Activated T-cell treated with anti-CD3 and anti-CD28 coated beads, Interleukin-2, amount 50 U/mL, for 1 hour (primary cell): ENCODE data around the gene CLK1.
"Not testable (repeated sequence)": the region's sequence is repeated elsewhere in the genome, so short reads cannot be mapped to it uniquely, and the experiment has no call there.

Source experiments
- DNase-seq: peaks from one replicate; pipeline ENCODE4 v3.0.0-alpha.2; 2020

The CLK1 gene

GRCh38 chr2:200850512-200851256, 13.8 kb downstream of the CLK1 start:
- no peak for DNase-seq

DNA sequence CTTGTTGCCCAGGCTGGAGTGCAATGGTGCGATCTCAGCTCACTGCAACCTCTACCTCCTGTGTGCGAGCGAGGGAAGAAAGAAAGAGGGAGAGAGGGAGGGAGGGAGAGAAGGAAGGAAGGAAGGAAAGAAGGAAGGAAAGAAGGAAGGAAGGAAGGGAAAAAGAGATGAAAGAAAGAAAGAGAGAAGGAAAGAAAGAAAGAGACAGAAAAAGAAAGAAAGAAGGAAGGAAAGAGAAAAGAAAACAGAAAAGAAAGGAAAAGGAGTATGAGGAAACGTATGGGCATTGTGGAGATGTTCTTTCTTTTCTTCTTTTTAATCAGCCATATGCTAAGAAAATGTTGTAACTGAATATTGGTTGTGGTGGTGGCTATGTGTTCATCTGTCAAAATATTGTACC, 16.5 kb downstream of the CLK1 start:
- DNase-seq: no peak

- no peak for DNase-seq
Measured at GRCh38 chr2:200847269-200847668, 17.2 kb downstream of the CLK1 start.

DNA sequence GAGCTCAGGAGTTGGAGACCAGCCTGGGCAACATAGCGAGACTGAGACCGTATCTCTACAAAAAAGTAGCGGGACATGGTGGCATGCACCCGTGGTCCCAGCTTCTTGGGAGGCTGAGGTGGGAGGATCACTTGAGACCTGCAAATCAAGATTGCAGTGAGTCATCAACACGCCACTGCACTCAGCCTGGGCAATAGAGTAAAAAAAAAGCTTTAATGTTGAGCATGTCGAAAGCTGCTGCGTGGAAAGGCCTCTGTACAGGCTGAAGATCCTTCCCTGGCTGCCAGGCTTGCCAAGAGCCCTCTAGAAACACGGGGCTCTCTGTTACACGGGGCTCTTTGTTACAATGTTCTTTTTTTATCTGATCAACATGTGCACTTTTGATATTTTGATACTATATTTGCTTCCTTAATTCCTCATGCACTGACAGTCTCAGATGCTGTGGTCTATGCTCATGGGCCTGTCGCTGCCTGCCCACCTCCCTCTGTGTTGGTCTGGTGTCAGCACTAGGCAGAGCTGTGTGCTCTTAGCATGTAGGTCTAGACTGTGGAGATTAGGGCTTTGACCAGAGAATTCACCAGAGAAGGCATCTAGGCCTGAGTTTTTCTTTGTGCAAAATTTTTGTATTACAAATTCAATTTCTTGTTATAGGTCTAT, 18.7 kb downstream of the CLK1 start:
- no peak for DNase-seq

DNA sequence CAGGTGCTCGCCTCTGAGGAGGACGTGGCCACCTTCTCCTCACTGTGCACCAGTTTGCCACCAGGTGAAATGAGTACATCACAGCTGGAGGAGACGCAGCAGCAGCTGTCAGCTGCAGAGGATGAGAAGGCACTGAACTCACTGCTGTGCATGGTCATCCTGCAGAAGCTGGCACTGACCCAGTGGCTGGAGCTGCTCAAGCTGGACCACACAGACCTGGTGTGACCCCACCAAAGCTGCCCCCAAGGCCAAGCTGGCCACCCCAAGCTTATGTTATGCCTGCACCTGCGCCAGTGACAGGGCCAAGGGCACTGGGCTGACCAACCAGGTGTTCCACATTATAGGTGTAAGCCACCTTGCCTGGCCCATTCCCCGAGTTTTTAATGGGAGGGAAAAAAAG, 19.3 kb downstream of the CLK1 start:
- no peak for DNase-seq

GRCh38 chr2:200843993-200844948, 20.2 kb downstream of the CLK1 start:
- no peak for DNase-seq

DNA sequence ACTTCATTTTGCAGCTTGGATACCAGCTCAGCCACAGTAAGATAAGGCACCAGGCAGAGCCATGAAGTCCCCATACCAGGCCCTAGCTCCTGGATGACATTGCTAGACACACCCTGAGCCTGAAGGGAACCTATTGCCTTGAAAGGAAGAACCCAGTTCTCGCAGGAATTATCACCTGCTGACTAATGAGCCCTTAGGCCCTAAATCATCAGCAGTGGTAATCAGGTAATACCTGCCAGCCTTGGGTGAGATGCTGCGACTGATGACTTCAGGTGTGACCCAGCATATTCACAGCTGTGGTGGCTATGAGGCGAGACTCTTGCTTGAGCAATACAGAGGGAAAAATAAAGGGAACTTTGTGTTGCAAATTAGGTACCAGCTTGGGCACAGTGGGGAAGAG, 24.9 kb downstream of the CLK1 start:
- DNase-seq: no peak

DNA sequence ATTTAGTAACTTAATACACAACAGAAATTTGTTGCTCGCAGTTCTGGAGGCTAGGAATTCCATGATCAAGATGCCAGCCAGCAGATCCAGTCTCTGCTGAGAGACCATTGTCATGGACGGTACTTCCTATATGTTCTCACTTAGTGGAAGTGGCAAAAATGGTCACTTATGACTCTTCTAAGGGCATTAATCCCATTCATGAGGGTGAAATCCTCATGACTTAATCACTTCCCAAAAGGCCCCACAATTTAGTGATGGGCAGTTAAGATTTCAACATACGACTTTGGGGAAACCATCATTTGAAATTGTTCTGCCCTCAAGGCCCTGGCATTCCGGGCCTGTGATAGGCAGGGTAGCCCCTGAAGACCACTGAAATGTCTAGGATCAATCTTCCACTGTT, 29.8 kb downstream of the CLK1 start:
- no peak for DNase-seq

DNA sequence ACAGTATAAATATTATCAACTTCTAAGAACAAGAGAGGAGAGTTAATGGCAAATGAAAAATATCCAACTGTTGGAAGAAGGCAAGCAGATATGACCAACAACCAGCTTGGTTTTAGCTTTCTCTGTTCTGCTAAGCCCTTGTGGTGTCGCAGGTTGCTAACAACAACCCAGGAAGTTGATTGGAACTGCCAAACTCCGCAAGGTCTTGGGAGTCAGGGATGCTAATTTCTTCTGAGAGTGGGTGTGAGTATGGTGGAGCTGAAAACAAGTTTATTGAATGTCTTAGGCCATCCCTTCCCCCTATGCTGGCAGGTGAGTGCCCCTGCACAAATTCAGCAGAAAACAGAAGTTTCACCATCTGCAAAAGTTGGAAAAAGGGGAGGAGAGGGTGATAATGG, 35.2 kb downstream of the CLK1 start:
- no peak for DNase-seq

DNA sequence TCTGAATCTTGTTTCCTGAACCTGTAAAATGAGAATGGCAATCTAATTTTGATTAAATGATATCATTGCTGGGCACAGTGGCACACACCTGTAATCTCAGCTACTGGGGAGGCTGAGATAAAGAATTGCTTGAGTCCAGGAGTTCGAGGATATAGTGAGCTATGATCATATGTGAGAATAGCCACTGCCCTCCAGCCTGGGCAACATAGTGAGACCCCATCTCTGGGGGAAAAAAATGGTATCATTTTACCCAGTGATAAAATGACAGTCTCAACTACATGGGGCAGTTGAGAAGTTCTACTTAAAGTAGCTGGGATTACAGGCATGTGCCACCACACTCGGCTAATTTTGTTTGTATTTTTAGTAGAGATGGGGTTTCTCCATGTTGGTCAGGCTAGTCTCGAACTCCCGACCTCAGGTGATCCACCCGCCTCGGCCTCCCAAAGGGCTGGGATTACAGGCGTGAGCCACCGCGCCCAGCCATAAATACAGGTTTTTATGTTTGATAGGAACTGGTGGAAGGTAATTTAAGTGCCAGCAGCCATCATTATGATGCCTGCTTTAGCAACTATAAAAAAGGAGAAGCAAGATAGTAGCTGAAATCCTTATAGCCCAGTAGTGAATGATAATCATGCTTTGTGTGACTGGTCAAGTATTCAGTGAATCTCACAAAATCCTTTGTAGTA, 35.7 kb downstream of the CLK1 start:
- no peak for DNase-seq

DNA sequence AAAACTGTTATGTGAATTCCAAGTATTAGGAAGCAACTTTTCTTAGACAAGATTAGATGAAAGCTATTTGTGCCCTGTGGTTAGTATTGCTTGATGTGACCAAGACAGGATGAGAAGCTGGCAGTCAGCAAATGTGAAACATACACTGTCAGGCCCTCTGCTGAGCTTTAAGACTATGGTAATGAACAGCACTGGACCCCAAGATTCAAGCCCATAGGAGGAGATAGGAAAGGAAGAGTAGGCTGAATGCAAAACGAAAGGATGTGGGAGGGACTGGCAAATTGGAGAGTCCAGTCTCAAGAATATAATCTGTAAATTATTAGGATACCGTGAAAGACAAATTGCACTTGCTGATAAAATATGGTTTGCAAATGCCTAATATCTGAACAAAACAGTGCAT, 36.4 kb downstream of the CLK1 start:
- DNase-seq: no peak

GRCh38 chr2:200821686-200822245, 42.7 kb downstream of the CLK1 start:
- no peak for DNase-seq

DNA sequence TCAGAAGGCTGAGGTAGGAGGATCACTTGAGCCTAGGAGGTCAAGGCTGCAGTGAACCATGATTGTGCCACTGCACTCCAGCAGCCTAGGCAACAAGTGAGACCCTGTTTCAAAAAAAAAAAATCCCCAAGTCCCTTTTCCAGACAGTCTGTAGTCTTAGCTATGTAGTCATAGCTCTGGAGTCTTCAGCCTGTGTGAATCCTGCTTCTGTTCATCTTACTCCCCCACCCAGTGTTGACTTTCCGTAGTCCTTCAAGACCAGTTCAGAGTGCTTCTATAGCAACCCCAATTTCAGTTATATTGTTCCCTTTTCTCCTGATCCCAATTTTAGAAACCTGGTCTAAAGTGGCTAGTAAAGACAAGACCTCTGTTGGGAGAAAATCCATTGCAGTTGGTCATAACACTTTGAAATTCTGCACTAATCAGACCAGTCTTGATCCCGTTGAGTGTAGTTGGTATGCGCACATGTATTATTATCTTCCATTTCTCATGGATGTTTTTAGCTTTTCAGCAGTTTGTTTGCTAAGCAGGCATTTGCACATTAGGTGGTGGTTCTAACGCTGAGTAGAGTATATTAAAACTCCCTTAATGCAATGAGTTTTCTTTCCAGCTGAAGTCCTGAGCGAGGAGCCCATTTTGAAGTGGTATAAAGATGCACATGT, 43.8 kb downstream of the CLK1 start:
- no peak for DNase-seq

GRCh38 chr2:200818732-200819131, 45.7 kb downstream of the CLK1 start:
- DNase-seq: not testable (repeated sequence)

GRCh38 chr2:200814917-200815316, 49.5 kb downstream of the CLK1 start:
- DNase-seq: no peak

DNA sequence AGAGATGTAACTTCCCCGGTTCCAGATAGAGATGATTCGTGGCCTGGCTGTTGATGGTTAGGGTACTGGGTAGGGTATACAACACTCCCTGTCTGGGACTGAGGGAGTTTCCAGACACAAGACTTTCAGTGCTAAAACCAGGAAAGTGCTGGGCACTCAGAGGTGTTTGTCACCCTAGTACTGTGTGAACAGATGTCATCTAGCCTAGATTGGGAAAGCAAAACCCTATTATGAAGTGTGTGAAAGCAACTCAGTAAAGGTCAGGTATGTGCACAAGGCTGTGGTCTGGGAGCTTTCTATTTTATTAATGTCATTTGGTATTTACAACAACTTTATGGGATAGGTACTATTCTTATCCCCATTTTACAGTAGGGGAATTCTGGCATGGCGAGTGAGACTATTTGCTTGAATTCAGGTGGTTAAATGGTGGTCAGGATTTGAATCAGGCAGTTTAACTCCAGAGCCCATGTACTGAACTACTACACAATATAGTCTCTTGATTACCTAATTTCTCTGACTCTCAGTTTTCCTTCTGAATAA, 50.1 kb downstream of the CLK1 start:
- no peak for DNase-seq

GRCh38 chr2:200812122-200813022, 52.1 kb downstream of the CLK1 start:
- no peak for DNase-seq

DNA sequence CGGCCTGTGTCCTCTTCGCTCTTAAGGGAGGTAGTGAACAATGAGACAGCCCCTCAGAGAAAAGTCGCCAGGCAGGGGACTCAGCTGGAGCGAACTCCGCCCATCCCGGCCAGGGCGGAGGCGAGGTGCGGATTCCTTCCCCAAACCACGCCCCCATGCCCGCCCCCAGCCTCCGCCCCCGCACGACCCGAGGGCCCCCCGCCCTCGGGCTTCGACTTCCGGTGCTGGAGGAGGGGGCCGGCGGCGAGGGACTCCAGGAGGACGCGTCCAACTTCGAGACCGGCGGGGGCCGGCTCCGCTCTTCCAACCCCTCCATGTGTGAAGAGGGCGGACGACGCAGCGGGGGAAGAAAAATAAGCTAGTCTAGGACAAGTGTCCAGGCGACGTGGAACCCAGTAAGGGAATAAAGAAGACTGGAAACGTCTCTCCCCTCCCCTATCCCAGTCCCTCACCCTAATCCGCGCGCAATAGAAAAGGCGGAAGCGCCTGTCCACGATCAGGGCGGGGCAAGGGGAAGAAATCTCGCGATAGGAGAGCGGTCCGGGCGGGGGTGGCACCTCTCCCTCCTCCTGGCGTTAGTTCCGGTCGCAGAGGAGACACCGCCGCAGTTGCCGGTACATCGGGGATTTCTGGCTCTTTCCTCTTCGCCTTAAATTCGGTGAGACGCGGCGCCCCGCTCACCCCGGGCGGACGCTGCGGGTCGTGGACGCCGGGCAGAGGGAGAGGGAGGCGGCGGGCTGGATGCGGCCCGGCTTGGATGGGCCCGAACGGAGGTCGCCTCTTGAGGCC, 52.9 kb downstream of the CLK1 start, which contains the start of gene BZW1:
Gene BZW1 (plus strand): TSS at position 578 of the 789 bp plus-strand sequence. CDS start 1,308 bp downstream, outside the sequence.
- peak; percentile 95 for DNase-seq

GRCh38 chr2:200810998-200811332, 53.5 kb downstream of the CLK1 start:
- no peak for DNase-seq
